ENCODE results near the gene NCKAP5.

Gene NCKAP5

DNA sequence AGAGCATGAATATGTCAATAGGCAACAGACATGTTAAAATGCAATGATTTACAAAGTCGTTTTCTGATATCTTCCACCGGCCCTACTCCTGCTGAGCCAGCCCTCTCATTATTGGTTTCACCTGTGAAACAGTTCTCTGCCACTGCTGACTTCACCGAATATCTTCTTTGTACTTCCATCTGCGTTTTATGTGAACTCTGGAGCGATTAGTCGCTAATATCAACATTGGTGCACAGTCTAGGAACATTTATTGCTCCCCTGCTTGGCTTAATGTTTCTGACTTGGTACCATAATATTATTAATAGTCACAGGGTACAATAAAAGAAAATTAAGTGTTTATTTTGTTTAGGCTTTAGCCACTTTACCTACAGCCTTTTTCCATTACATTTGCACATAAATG is 105.5 kb downstream of the NCKAP5 start:
- H3K4me3 ChIP-seq, result no peak overlapping the region
- H3K9ac ChIP-seq, result no peak overlapping the region
- H4K20me1 ChIP-seq, result no peaks in the 10 kb centered on the region

GRCh38 chr2:133461484-133461883 is 106.8 kb downstream of the NCKAP5 start:
- Histone ChIP-seq H4K20me1 (no peaks in the 10 kb centered on the region), H3K36me3 (no peaks in the 10 kb centered on the region), H3K4me1 (no peaks in the 10 kb centered on the region), H3K27ac (no peak overlapping the region), H3K4me2 (no peak overlapping the region), H3K4me3 (no peak overlapping the region), H3K9ac (no peak overlapping the region), H3K27me3 (no peaks in the 10 kb centered on the region), H3K9me3 (replicated peaks in 1 of 11) (no peaks in the 10 kb centered on the region)
- no peak for TF ChIP-seq Cebpa-rat (IDR thresholded peaks at IDR 0.05)

More for the DNA sequence above, 105.5 kb downstream of the NCKAP5 start:
- H3K27me3 ChIP-seq, result no peaks in the 10 kb centered on the region
- no peaks in the 10 kb centered on the region for H3K9me3 ChIP-seq (replicated peaks in 1 of 11)
- TF ChIP-seq Cebpa-rat (IDR thresholded peaks at IDR 0.05), result no peak
- no peaks in the 10 kb centered on the region for H3K36me3 ChIP-seq
- no peaks in the 10 kb centered on the region for H3K4me1 ChIP-seq
- H3K27ac ChIP-seq, result no peak overlapping the region
- no peak overlapping the region for H3K4me2 ChIP-seq

DNA sequence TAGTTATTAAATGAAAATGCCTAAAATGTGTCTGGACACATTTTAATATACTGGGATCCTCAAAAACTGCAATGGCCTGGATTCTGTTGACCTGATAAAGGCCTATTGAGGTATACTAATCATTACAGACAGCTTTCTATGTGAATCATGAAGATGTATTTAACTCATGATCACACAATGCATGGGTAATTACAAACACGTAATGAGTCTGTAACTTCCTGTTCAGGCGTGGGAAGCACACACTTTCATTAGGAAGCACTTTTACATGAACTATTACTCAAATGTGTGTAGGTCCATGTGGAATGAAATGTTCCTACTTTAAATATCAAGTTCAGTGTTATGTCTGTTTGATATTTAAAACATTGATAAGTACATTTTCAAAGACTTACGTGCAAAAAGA is 108.7 kb downstream of the NCKAP5 start:
- no peak overlapping the region for H3K4me2 ChIP-seq
- no peaks in the 10 kb centered on the region for H3K9me3 ChIP-seq (replicated peaks in 1 of 11)
- no peak overlapping the region for H3K27ac ChIP-seq
- no peaks in the 10 kb centered on the region for H4K20me1 ChIP-seq
- no peaks in the 10 kb centered on the region for H3K36me3 ChIP-seq
- no peaks in the 10 kb centered on the region for H3K4me1 ChIP-seq
- H3K4me3 ChIP-seq, result no peak overlapping the region
- no peak overlapping the region for H3K9ac ChIP-seq
- no peaks in the 10 kb centered on the region for H3K27me3 ChIP-seq
- no peak for TF ChIP-seq Cebpa-rat (IDR thresholded peaks at IDR 0.05)

GRCh38 chr2:133458280-133458679 is 110.0 kb downstream of the NCKAP5 start:
- Histone ChIP-seq H3K9ac (no peak overlapping the region), H3K4me3 (no peak overlapping the region), H3K27ac (no peak overlapping the region), H4K20me1 (no peaks in the 10 kb centered on the region), H3K36me3 (no peaks in the 10 kb centered on the region), H3K4me2 (no peak overlapping the region), H3K27me3 (no peaks in the 10 kb centered on the region), H3K9me3 (replicated peaks in 1 of 11) (no peaks in the 10 kb centered on the region; a peak in 1 of 22 replicates), H3K4me1 (no peaks in the 10 kb centered on the region)
- TF ChIP-seq Cebpa-rat (IDR thresholded peaks at IDR 0.05), result no peak

- H3K27me3 ChIP-seq, result no peaks in the 10 kb centered on the region
- no peaks in the 10 kb centered on the region for H3K4me1 ChIP-seq
- TF ChIP-seq Cebpa-rat (IDR thresholded peaks at IDR 0.05), result no peak
- H3K4me2 ChIP-seq, result no peak overlapping the region
- H4K20me1 ChIP-seq, result no peaks in the 10 kb centered on the region
- no peak overlapping the region for H3K4me3 ChIP-seq
- no peak overlapping the region for H3K9ac ChIP-seq
- H3K36me3 ChIP-seq, result no peaks in the 10 kb centered on the region
- H3K9me3 ChIP-seq (replicated peaks in 1 of 11), result no peaks in the 10 kb centered on the region; a peak in 1 of 22 replicates
- no peak overlapping the region for H3K27ac ChIP-seq
Measured at GRCh38 chr2:133457861-133458260, 110.4 kb downstream of the NCKAP5 start.

DNA sequence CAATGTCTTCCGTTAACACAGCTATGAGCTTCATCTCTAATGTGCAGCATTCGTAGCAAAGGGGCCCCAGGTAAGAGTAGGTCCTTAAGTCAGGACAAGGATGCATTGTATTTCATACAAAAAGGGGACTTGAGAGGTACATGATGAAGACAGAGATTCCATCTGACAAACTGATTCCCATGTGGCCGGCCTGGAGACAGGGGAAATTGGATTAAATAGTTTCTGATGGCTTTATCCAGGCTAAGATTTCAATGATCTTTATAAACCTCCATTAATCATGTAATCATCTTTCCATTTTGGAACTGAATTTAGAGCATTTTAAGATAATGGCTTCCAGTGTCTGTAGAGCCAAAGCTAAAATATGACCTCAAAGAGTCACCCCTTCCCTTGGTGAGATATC is 111.3 kb downstream of the NCKAP5 start:
- Histone ChIP-seq H3K27ac (no peak overlapping the region), H3K36me3 (no peaks in the 10 kb centered on the region), H3K4me3 (no peak overlapping the region), H3K9ac (no peak overlapping the region), H3K4me2 (no peak overlapping the region), H4K20me1 (no peaks in the 10 kb centered on the region), H3K9me3 (replicated peaks in 1 of 11) (no peaks in the 10 kb centered on the region; a peak in 1 of 22 replicates), H3K27me3 (no peaks in the 10 kb centered on the region), H3K4me1 (no peaks in the 10 kb centered on the region)
- TF ChIP-seq Cebpa-rat (IDR thresholded peaks at IDR 0.05), result no peak

DNA sequence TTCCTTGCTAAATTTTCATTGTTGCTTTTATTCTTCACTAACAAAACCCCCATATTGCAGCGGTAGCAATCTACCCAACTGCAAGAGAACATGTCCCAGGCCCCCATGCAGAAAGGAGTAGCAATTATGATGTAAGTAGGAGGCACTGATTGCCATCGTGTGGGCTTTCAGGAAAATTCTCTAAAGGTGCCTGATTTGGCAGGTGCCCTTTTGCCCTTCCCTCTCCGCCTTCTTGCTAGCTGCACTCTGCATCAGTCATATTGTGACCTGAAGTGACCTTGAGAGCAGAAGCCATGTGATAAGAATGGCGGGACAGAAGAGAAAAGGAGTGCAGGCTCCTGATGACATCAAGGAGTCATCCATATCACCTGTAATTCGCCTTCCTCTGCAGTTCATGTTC is 112.1 kb downstream of the NCKAP5 start:
- no peaks in the 10 kb centered on the region for H4K20me1 ChIP-seq
- no peak overlapping the region for H3K4me3 ChIP-seq
- H3K4me1 ChIP-seq, result no peaks in the 10 kb centered on the region
- H3K27ac ChIP-seq, result no peak overlapping the region
- H3K36me3 ChIP-seq, result no peaks in the 10 kb centered on the region
- H3K4me2 ChIP-seq, result no peak overlapping the region
- H3K27me3 ChIP-seq, result no peaks in the 10 kb centered on the region
- no peaks in the 10 kb centered on the region; a peak in 1 of 22 replicates for H3K9me3 ChIP-seq (replicated peaks in 1 of 11)
- H3K9ac ChIP-seq, result no peak overlapping the region
- no peak for TF ChIP-seq Cebpa-rat (IDR thresholded peaks at IDR 0.05)

DNA sequence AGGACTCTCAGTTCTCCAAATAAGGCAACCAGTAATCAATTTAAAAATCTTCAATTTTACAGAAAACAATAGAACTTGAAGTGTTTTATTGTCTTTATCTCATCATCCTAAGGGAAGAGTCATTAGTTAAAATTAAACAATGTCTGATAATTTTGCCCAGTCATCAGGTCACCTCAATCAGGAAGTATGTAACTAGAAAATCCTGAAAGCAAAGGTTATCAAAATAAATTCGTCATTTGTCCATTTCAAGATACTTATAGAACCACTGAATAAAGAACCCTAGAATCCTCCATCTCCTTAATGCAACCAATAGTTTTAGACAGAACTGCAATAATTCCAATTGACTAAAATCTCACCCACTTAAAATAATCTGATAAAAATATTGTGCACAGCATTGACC is 115.2 kb downstream of the NCKAP5 start:
- no peak for TF ChIP-seq Cebpa-rat (IDR thresholded peaks at IDR 0.05)

DNA sequence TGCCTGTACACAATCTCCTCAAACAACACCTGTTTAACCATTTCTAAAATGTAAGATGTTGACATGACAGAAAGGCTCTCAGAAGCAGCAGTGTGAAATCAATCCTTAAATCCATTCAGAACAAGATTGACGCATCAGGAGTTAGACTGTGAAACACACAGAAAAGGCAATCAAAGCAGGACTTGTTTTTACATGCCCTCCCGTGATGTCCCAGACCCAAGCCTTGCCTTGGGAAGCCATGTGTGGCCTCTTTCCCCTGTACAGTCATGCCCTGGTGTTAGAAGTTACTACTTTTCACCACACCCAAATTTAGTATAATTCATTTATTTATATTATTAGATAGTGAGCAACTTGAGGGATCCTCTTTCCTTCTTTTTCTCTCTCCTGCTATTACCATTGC is 115.7 kb downstream of the NCKAP5 start:
- H3K36me3 ChIP-seq, result no peaks in the 10 kb centered on the region
- H3K9ac ChIP-seq, result no peak overlapping the region
- H3K27ac ChIP-seq, result no peak overlapping the region
- no peak overlapping the region for H3K4me3 ChIP-seq
- H3K4me2 ChIP-seq, result no peak overlapping the region
- H3K27me3 ChIP-seq, result no peaks in the 10 kb centered on the region
- no peaks in the 10 kb centered on the region; a peak in 1 of 22 replicates for H3K9me3 ChIP-seq (replicated peaks in 1 of 11)
- H3K4me1 ChIP-seq, result no peaks in the 10 kb centered on the region
- no peaks in the 10 kb centered on the region for H4K20me1 ChIP-seq
- no peak for TF ChIP-seq Cebpa-rat (IDR thresholded peaks at IDR 0.05)

More for the DNA sequence above, 115.2 kb downstream of the NCKAP5 start:
- Histone ChIP-seq H3K27me3 (no peaks in the 10 kb centered on the region), H3K4me1 (no peaks in the 10 kb centered on the region), H3K4me3 (no peak overlapping the region), H3K4me2 (no peak overlapping the region), H4K20me1 (no peaks in the 10 kb centered on the region), H3K36me3 (no peaks in the 10 kb centered on the region), H3K9ac (no peak overlapping the region), H3K27ac (no peak overlapping the region), H3K9me3 (replicated peaks in 1 of 11) (no peaks in the 10 kb centered on the region; a peak in 1 of 22 replicates)

DNA sequence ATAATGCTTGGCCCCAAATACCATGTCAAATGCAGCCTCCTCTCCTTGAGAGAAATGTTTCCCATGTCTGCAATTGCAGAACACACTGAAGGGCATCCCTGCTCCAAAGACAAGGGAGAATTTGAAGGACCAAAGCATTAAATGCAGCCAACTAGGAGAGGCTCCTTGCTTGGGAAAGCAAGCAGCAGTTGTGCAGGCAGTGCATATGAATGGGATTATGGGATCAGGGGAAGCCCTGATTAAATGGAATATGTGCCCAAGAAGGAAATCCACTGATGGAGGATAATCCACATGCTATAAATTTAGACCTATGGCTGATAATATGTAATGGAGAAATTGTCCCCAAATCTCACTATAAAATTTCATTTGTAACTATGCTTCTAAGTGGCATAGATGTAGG is 116.1 kb downstream of the NCKAP5 start:
- no peaks in the 10 kb centered on the region; a peak in 1 of 22 replicates for H3K9me3 ChIP-seq (replicated peaks in 1 of 11)
- H3K36me3 ChIP-seq, result no peaks in the 10 kb centered on the region
- H3K4me2 ChIP-seq, result no peak overlapping the region
- no peak overlapping the region for H3K27ac ChIP-seq
- no peaks in the 10 kb centered on the region for H3K4me1 ChIP-seq
- TF ChIP-seq Cebpa-rat (IDR thresholded peaks at IDR 0.05), result no peak
- H4K20me1 ChIP-seq, result no peaks in the 10 kb centered on the region
- H3K27me3 ChIP-seq, result no peaks in the 10 kb centered on the region
- H3K4me3 ChIP-seq, result no peak overlapping the region
- H3K9ac ChIP-seq, result no peak overlapping the region

- no peaks in the 10 kb centered on the region for H3K4me1 ChIP-seq
- no peak overlapping the region for H3K4me2 ChIP-seq
- H3K4me3 ChIP-seq, result no peak overlapping the region
- H3K9ac ChIP-seq, result no peak overlapping the region
- no peaks in the 10 kb centered on the region for H3K9me3 ChIP-seq (replicated peaks in 1 of 11)
- H3K27ac ChIP-seq, result no peak overlapping the region
- H4K20me1 ChIP-seq, result no peaks in the 10 kb centered on the region
- H3K27me3 ChIP-seq, result no peaks in the 10 kb centered on the region
- no peak for TF ChIP-seq Cebpa-rat (IDR thresholded peaks at IDR 0.05)
- H3K36me3 ChIP-seq, result no peaks in the 10 kb centered on the region
Measured at GRCh38 chr2:133448195-133448594, 120.1 kb downstream of the NCKAP5 start.

Measured in BLaER1 treated with 17β-estradiol and CSF1 and Interleukin-3, amounts not matched to agents 10 nM and 100 nM (cell line).